ENCODE results near the gene PAK5. TPM values are rescaled to one million over a fixed set of nuclear protein-coding genes. Genes with fewer than 3 reads are reported as not detected.

PAK5 gene
- total and polyA plus RNA-seq, 4 donors: 0.03 to 0.51 (median 0.16) TPM

GRCh38 chr20:9574776-9575175 is 264.1 kb downstream of the PAK5 start:
- no peaks in the 10 kb centered on the region for H3K4me1 ChIP-seq (ENCODE audit: control insufficient read depth in 5 of 5, insufficient read depth in 5 of 5, low read length in 5 of 5)
- DNase-seq: no peak
- H3K4me3 ChIP-seq: no peak overlapping the region
- TF ChIP-seq, protein P1, sequence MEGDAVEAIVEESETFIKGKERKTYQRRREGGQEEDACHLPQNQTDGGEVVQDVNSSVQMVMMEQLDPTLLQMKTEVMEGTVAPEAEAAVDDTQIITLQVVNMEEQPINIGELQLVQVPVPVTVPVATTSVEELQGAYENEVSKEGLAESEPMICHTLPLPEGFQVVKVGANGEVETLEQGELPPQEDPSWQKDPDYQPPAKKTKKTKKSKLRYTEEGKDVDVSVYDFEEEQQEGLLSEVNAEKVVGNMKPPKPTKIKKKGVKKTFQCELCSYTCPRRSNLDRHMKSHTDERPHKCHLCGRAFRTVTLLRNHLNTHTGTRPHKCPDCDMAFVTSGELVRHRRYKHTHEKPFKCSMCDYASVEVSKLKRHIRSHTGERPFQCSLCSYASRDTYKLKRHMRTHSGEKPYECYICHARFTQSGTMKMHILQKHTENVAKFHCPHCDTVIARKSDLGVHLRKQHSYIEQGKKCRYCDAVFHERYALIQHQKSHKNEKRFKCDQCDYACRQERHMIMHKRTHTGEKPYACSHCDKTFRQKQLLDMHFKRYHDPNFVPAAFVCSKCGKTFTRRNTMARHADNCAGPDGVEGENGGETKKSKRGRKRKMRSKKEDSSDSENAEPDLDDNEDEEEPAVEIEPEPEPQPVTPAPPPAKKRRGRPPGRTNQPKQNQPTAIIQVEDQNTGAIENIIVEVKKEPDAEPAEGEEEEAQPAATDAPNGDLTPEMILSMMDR (IDR thresholded peaks at IDR 0.05; ENCODE audit: control extremely low read depth, extremely low read depth): no peak
- no peaks in the 10 kb centered on the region for H3K36me3 ChIP-seq (ENCODE audit: control insufficient read depth in 4 of 4, insufficient read depth in 4 of 4, low read length in 4 of 4)
- no peak for ATAC-seq (ENCODE audit: insufficient read depth, low FRiP score)
- H3K27me3 ChIP-seq (ENCODE audit: control insufficient read depth in 3 of 3, insufficient read depth in 3 of 3, low read length in 2 of 3): peaks cover 0 to 3% (median 2%) of the 10 kb centered on the region in 3 donors
- no peak overlapping the region for H3K27ac ChIP-seq (ENCODE audit: low read depth in 1 of 2, low read length in 1 of 2)
- WGBS, 2 donors: 79 to 83% methylated on average over 3 of the region's 3 CpGs
- no peaks in the 10 kb centered on the region for H3K9me3 ChIP-seq (ENCODE audit: control insufficient read depth in 4 of 4, insufficient read depth in 3 of 4, low read length in 3 of 4)
- H3K9ac ChIP-seq (ENCODE audit: insufficient read depth in 1 of 2, low read length in 2 of 2): no peak overlapping the region

- Histone ChIP-seq H3K36me3 (ENCODE audit: control insufficient read depth in 4 of 4, insufficient read depth in 4 of 4, low read length in 4 of 4) (no peaks in the 10 kb centered on the region), H3K9ac (ENCODE audit: insufficient read depth in 1 of 2, low read length in 2 of 2) (no peak overlapping the region), H3K27me3 (ENCODE audit: control insufficient read depth in 3 of 3, insufficient read depth in 3 of 3, low read length in 2 of 3) (peaks cover 0 to 3% (median 2%) of the 10 kb centered on the region in 3 donors), H3K27ac (ENCODE audit: low read depth in 1 of 2, low read length in 1 of 2) (no peak overlapping the region), H3K9me3 (ENCODE audit: control insufficient read depth in 4 of 4, insufficient read depth in 3 of 4, low read length in 3 of 4) (no peaks in the 10 kb centered on the region), H3K4me3 (no peak overlapping the region), H3K4me1 (ENCODE audit: control insufficient read depth in 5 of 5, insufficient read depth in 5 of 5, low read length in 5 of 5) (no peaks in the 10 kb centered on the region)
- DNase-seq: no peak
- 64 to 68% methylated on average over 7 of the region's 7 CpGs for WGBS, 2 donors
- TF ChIP-seq, protein P1 (IDR thresholded peaks at IDR 0.05; ENCODE audit: control extremely low read depth, extremely low read depth): no peak
- ATAC-seq (ENCODE audit: insufficient read depth, low FRiP score): no peak
Measured at GRCh38 chr20:9574181-9574580, 264.7 kb downstream of the PAK5 start.

GRCh38 chr20:9573335-9574151 is 265.3 kb downstream of the PAK5 start:
- H3K36me3 ChIP-seq (ENCODE audit: control insufficient read depth in 4 of 4, insufficient read depth in 4 of 4, low read length in 4 of 4): no peaks in the 10 kb centered on the region

More at GRCh38 chr20:9573335-9574151, 265.3 kb downstream of the PAK5 start:
- Histone ChIP-seq H3K27ac (ENCODE audit: low read depth in 1 of 2, low read length in 1 of 2) (no peak overlapping the region), H3K9ac (ENCODE audit: insufficient read depth in 1 of 2, low read length in 2 of 2) (no peak overlapping the region), H3K4me1 (ENCODE audit: control insufficient read depth in 5 of 5, insufficient read depth in 5 of 5, low read length in 5 of 5) (no peaks in the 10 kb centered on the region), H3K9me3 (ENCODE audit: control insufficient read depth in 4 of 4, insufficient read depth in 3 of 4, low read length in 3 of 4) (no peaks in the 10 kb centered on the region), H3K27me3 (ENCODE audit: control insufficient read depth in 3 of 3, insufficient read depth in 3 of 3, low read length in 2 of 3) (peaks cover 0 to 3% (median 2%) of the 10 kb centered on the region in 3 donors), H3K4me3 (no peak overlapping the region)
- peak in 1 of 3 donors; percentile 5 for DNase-seq
- TF ChIP-seq, protein P1 (IDR thresholded peaks at IDR 0.05; ENCODE audit: control extremely low read depth, extremely low read depth): no peak
- no peak for ATAC-seq (ENCODE audit: insufficient read depth, low FRiP score)
- WGBS, 2 donors: 52 to 53% methylated on average over 13 of the region's 13 CpGs
